GM21723 (cell line): Measurements from ENCODE around the gene CDYL.
"Not testable (repeated sequence)": the region's sequence is repeated elsewhere in the genome, so short reads cannot be mapped to it uniquely, and the experiment has no call there.

ENCODE experiments used
- ATAC-seq: cut with Tn5 transposase; IDR thresholded peaks from one replicate; pipeline ENCODE4 v1.9.1; 2021; ENCODE audit warnings: mild to moderate bottlenecking, moderate library complexity; ENCODE audit not compliant: unreplicated experiment

The CDYL gene

DNA sequence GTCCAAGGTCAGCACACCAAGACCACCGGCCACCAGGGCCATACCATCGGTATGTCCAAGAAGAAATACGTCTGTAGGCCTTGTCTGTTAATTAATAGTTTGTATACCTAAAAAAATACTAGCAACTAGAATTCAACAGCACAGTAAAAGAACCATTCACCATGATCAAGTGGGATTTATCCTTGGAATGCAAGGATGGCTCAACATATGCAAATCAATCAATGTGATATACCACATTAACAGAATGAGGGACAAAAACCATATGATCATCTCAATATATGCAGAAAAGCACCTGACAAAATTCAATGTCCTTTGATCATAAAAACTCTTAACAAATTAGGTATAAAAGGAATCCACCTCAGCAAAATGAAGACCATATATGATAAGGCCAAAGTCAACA is 203.2 kb downstream of the CDYL start:
- no peak for ATAC-seq

- ATAC-seq, result no peak
Measured at GRCh38 chr6:4981761-4982160, 205.6 kb downstream of the CDYL start.

DNA sequence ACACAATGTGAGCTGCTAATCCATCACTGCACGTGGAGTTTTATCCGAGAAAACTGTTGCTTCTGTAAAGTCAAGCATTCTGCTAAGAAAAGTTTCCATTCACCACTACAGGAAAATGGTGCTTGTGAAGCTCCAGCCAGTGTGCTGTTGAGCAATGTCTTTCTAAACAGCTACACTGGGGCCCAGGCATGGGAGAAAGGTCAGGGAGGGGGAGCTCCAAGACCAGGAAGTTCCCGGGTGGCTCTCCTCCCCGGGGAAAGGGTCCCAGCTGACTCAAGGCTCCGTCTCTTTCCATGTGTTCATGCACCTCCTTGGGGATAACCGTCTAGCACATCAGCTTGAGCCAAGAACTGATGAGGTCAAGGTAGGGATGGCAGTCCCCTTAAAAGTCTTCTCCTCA is 207.1 kb downstream of the CDYL start:
- ATAC-seq, result no peak

DNA sequence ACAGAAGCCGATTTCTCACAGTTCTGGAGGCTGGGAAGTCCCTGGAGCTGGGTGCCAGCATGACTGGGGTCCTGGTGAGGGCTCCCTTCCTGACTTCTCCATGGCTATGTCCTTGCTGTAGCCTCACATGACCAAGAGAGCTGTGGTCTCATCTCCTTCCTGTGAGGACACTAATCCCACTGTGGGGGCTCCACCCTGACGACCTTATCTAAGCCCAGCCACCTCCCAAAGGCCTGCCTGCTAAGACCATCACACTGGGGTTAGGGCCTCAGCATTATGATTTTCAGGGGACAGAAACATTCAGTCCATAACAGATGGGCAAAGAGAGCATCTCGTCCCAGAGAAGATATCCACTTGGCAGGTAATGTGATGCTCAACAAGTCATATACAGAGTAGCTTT is 210.8 kb downstream of the CDYL start:
- ATAC-seq, result no peak

DNA sequence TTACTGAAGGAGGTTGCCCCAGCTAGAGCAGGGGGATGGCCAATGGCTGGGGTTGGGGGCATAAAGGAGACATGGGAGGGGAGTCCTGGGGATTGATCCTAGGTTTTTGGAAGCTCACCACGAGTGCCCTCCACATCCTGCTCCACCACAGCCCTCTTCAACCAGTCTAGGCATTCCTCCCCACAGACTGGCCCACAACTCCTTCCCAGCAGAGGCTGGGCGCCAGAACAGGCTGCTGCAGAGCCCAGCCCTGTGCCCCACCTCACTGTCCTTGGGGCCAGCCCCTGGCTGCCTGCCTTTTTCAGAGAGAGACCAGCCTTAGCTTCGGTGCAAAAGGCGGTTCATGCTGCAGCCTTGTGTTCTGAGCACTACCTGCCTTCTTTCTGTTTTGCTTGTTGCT is 211.2 kb downstream of the CDYL start:
- no peak for ATAC-seq

GRCh38 chr6:4994741-4995140 is 218.5 kb downstream of the CDYL start:
- ATAC-seq, result no peak

- no peak for ATAC-seq
Measured at GRCh38 chr6:4997862-4998261, 221.7 kb downstream of the CDYL start.

- ATAC-seq, result no peak
Measured at GRCh38 chr6:4999586-4999985, 223.4 kb downstream of the CDYL start.

DNA sequence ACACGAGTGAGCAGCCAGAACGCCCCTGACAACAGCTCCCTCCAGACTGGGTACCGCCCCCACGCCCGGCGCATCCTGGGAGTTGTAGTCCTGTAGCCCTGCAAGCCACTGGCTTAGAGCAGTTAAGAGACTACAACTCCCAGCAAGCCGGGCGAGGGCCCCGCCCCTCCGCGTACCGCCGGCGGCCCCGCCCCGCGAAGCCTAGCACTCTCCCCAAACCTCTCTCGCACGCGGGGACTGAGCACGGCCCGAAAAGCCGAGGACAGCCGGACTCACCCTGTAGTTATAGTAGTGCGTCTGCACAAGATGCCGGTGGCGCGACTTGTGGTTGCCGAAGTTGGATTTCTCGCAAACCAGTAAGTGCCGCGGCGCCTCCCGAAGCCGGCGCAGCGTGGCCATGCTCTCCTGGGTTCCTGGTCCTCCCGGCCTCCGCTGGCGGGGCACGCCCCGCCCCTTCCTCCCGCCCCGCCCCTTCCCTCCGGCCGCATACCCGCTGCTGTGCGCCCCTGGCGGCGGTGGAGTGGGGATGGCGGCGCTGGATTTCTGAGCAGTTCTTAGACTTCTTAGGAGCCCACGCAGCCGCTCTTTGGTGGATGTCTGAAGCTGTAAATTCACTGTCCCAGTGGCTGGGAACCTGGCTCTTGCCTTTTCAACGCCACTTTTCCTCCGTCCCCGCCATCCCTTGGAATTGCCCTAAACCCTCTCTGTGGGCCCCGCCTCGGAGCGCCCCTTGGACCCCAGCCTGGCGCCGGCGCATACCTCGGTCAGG is 227.6 kb downstream of the CDYL start, which contains the start of gene RPP40:
TSS of gene RPP40 (minus strand) at position 434 of the 769 bp plus-strand sequence. CDS start at position 399, 35 bp downstream.
- peak; percentile 93 for ATAC-seq

- no peak for ATAC-seq
Measured at GRCh38 chr6:5004373-5005037, 228.3 kb downstream of the CDYL start.

- ATAC-seq, result not testable (repeated sequence)
Measured at GRCh38 chr6:5005038-5005433, 228.8 kb downstream of the CDYL start.
